WTC11 (cell line): ENCODE measurements around the gene CIZ1. TPM values are rescaled to one million over a fixed set of nuclear protein-coding genes. Genes with fewer than 3 reads are reported as not detected.
A peak's percentile ranks its signal among the peaks of the same experiment; 100 is the strongest.

Source experiments
- ATAC-seq: fragments of 200-7000 bp; cut with Tn5 transposase; 2 replicates; pipeline ENCODE4 v1.10.0; 2021; ENCODE audit warnings: mild to moderate bottlenecking, moderate library complexity
- CTCF ChIA-PET: fragments of 300-600 bp; sonication (Branson Sonifier 250); formaldehyde crosslinking; loops from one replicate; lab custom pipeline; 2021; ENCODE audit warnings: antibody characterized with exemption; lab: Charles Lee
- POLR2A ChIA-PET: fragments of 350-600 bp; sonication (Branson Sonifier 250); formaldehyde crosslinking; loops from one replicate; lab custom pipeline; 2021; ENCODE audit warnings: antibody characterized with exemption; lab: Charles Lee
- DNase-seq: peaks from one replicate; pipeline ENCODE4 v3.0.0; 2021; ENCODE audit warnings: low spot score
- H3K27ac Mint-ChIP-seq: 2 replicates; pipeline ENCODE4 v1.8.0; 2021; ENCODE audit warnings: mixed read lengths
- H3K27me3 Mint-ChIP-seq: 2 replicates; pipeline ENCODE4 v1.8.0; 2021; ENCODE audit warnings: low read depth, mild to moderate bottlenecking, moderate library complexity, mixed read lengths
- H3K36me3 Mint-ChIP-seq: 2 replicates; pipeline ENCODE4 v1.8.0; 2021; ENCODE audit warnings: mixed read lengths
- H3K4me1 Mint-ChIP-seq: 2 replicates; pipeline ENCODE4 v1.8.0; 2022; ENCODE audit warnings: mixed read lengths
- H3K4me3 Mint-ChIP-seq: 2 replicates; pipeline ENCODE4 v1.8.0; 2021; ENCODE audit warnings: mild to moderate bottlenecking, moderate library complexity, mixed read lengths
- H3K9me3 Mint-ChIP-seq: 2 replicates; pipeline ENCODE4 v1.8.0; 2021; ENCODE audit warnings: mixed read lengths
- ARID4B ChIP-seq: sonication (generic); formaldehyde crosslinking; IDR thresholded peaks from 2 replicates; pipeline ENCODE4 v1.8.0; 2023; ENCODE audit warnings: missing genetic modification reagents, mild to moderate bottlenecking, borderline replicate concordance
- ATF1 ChIP-seq: sonication (generic); formaldehyde crosslinking; IDR thresholded peaks from 2 replicates; pipeline ENCODE4 v1.8.1; 2023; ENCODE audit warnings: mild to moderate bottlenecking, moderate library complexity, missing genetic modification reagents
- ATF2 ChIP-seq: sonication (generic); formaldehyde crosslinking; IDR thresholded peaks from 2 replicates; pipeline ENCODE4 v1.8.1; 2022; ENCODE audit warnings: low read depth, missing genetic modification reagents, borderline replicate concordance
- CREB1 ChIP-seq: sonication (generic); formaldehyde crosslinking; IDR thresholded peaks from 2 replicates; pipeline ENCODE4 v1.8.0; 2023; ENCODE audit warnings: mild to moderate bottlenecking, missing genetic modification reagents
- ELF4 ChIP-seq: sonication (generic); formaldehyde crosslinking; IDR thresholded peaks from 2 replicates; pipeline ENCODE4 v1.8.1; 2022; ENCODE audit warnings: low read depth, mild to moderate bottlenecking, moderate library complexity, missing genetic modification reagents
- ERG ChIP-seq: fragments of 250-450 bp; sonication (Bioruptor Pico); IDR thresholded peaks from 2 replicates; pipeline ENCODE4 v1.8.0; 2021; ENCODE audit warnings: mild to moderate bottlenecking
- ETV6 ChIP-seq: sonication (generic); formaldehyde crosslinking; IDR thresholded peaks from 2 replicates; pipeline ENCODE4 v1.8.1; 2022; ENCODE audit warnings: mild to moderate bottlenecking, missing genetic modification reagents
- FOXJ3 ChIP-seq: sonication (generic); formaldehyde crosslinking; IDR thresholded peaks from 2 replicates; pipeline ENCODE4 v1.9.0; 2021; ENCODE audit warnings: missing genetic modification reagents, mild to moderate bottlenecking, borderline replicate concordance
- FOXP4 ChIP-seq: sonication (generic); formaldehyde crosslinking; IDR thresholded peaks from 2 replicates; pipeline ENCODE4 v1.8.0; 2022; ENCODE audit warnings: mild to moderate bottlenecking, missing genetic modification reagents
- KAT7 ChIP-seq: sonication (generic); formaldehyde crosslinking; IDR thresholded peaks from 2 replicates; pipeline ENCODE4 v1.8.1; 2023; ENCODE audit warnings: missing genetic modification reagents, mild to moderate bottlenecking, borderline replicate concordance
- MXD4 ChIP-seq: fragments of 250-450 bp; sonication (Bioruptor Pico); IDR thresholded peaks from 2 replicates; pipeline ENCODE4 v1.8.0; 2021; ENCODE audit warnings: mild to moderate bottlenecking, moderate library complexity, borderline replicate concordance
- PREB ChIP-seq: sonication (generic); formaldehyde crosslinking; IDR thresholded peaks from 2 replicates; pipeline ENCODE4 v1.8.1; 2022; ENCODE audit warnings: mild to moderate bottlenecking, missing genetic modification reagents, moderate library complexity, borderline replicate concordance
- SOX15 ChIP-seq: fragments of 250-450 bp; sonication (Bioruptor Pico); IDR thresholded peaks from 2 replicates; pipeline ENCODE4 v1.9.0; 2021; ENCODE audit warnings: mild to moderate bottlenecking
- TCF7 ChIP-seq: sonication (generic); formaldehyde crosslinking; IDR thresholded peaks from 2 replicates; pipeline ENCODE4 v1.8.0; 2022; ENCODE audit warnings: mild to moderate bottlenecking, low read depth, missing genetic modification reagents, moderate library complexity
- ZNF219 ChIP-seq: sonication (generic); formaldehyde crosslinking; IDR thresholded peaks from 2 replicates; pipeline ENCODE4 v1.8.0; 2023; ENCODE audit warnings: missing genetic modification reagents, mild to moderate bottlenecking, borderline replicate concordance
- ZNF263 ChIP-seq: sonication (generic); formaldehyde crosslinking; IDR thresholded peaks from 2 replicates; pipeline ENCODE4 v1.8.1; 2022; ENCODE audit warnings: low read depth, mild to moderate bottlenecking, moderate library complexity, missing genetic modification reagents
- ZNF425 ChIP-seq: fragments of 250-450 bp; sonication (Bioruptor Pico); conservative IDR thresholded peaks from 2 replicates; pipeline ENCODE4 v1.9.0; 2021; ENCODE audit warnings: mild to moderate bottlenecking
- ZNF671 ChIP-seq: fragments of 250-450 bp; sonication (Bioruptor Pico); IDR thresholded peaks from 2 replicates; pipeline ENCODE4 v1.8.0; 2021; ENCODE audit warnings: mild to moderate bottlenecking
- total RNA-seq: library from RNA; stranded (reverse); gene quantifications from 3 replicates; pipeline ENCODE4 v1.2.3, GENCODE V29; 2021

CIZ1 gene
- total RNA-seq, 1 experiment from 2014 or later = 90.2 TPM

- TF ChIP-seq ZNF425 (CRISPR knock-in tag) = no peak
Observed at GRCh38 chr9:128213746-128214497, 22.6 kb upstream of the CIZ1 start (continued).

- Mint-ChIP-seq H3K9me3 (no peaks in the 10 kb centered on the region), H3K4me1 (no peaks in the 10 kb centered on the region), H3K27me3 (peaks cover 22% of the 10 kb centered on the region), H3K27ac (no peak overlapping the region), H3K36me3 (no peaks in the 10 kb centered on the region), H3K4me3 (no peak overlapping the region)
- DNase-seq (no peak), ATAC-seq (no peak)
- POLR2A ChIA-PET = no interaction called here
- CTCF ChIA-PET = interaction anchor here (1.0 to 1.7 kb wide), 4 partner anchors 8 to 94 kb away, joined by 3 to 6 read pairs (median 3); partner anchors contain the start of gene DNM1
- TF ChIP-seq PREB (no peak), MXD4 (CRISPR knock-in tag) (no peak), FOXP4 (CRISPR knock-in tag) (no peak), ERG (CRISPR knock-in tag) (no peak)
Observed at GRCh38 chr9:128211981-128212281, 20.6 kb upstream of the CIZ1 start.

- CTCF ChIA-PET = interaction anchor here (1.3 to 1.7 kb wide), 3 partner anchors 8 to 28 kb away, joined by 3 to 6 read pairs (median 3); partner anchors contain the start of gene DNM1
- H3K27me3 Mint-ChIP-seq = peaks cover 22% of the 10 kb centered on the region
- H3K4me1 Mint-ChIP-seq = no peaks in the 10 kb centered on the region
- no peaks in the 10 kb centered on the region for H3K9me3 Mint-ChIP-seq
- no peak for ATAC-seq
- H3K27ac Mint-ChIP-seq = 0 out of 2 replicates have a peak overlapping the region, but pooled peaks have one; percentile 65
- no peaks in the 10 kb centered on the region for H3K36me3 Mint-ChIP-seq
- no peak for DNase-seq
- no peak overlapping the region for H3K4me3 Mint-ChIP-seq
- POLR2A ChIA-PET = no interaction called here
- TF ChIP-seq ZNF671 (CRISPR knock-in tag) = no peak
- TF ChIP-seq ATF2 (CRISPR knock-in tag) = no peak
- TF ChIP-seq CREB1 = no peak
- TF ChIP-seq FOXJ3 (CRISPR knock-in tag) = no peak
- TF ChIP-seq ETV6 (CRISPR knock-in tag) = no peak
- TF ChIP-seq ELF4 (CRISPR knock-in tag) = no peak
- TF ChIP-seq TCF7 = no peak
- no peak for TF ChIP-seq SOX15 (CRISPR knock-in tag)
- TF ChIP-seq ZNF263 (CRISPR knock-in tag) = no peak
- no peak for TF ChIP-seq KAT7 (CRISPR knock-in tag)
- no peak for TF ChIP-seq ATF1 (CRISPR knock-in tag)
- TF ChIP-seq ZNF219 (CRISPR knock-in tag) = no peak
- no peak for TF ChIP-seq ARID4B (CRISPR knock-in tag)
Observed at GRCh38 chr9:128211186-128211980, 20.0 kb upstream of the CIZ1 start.
